NCI-H1048 (cell line): Measurements from ENCODE around the gene CSE1L.
"Not testable (repeated sequence)": the region's sequence is repeated elsewhere in the genome, so short reads cannot be mapped to it uniquely, and the experiment has no call there.

Experiments used
- DNase-seq: peaks from one replicate; lab custom pipeline; 2025; lab: John Stamatoyannopoulos, UW

Gene CSE1L

GRCh38 chr20:49046087-49046900 is at the start of gene CSE1L:
Gene CSE1L (plus strand): TSS chr20:49046312. CDS start chr20:49058464, 12,152 bp downstream.
- peak; percentile 85 for DNase-seq

DNA sequence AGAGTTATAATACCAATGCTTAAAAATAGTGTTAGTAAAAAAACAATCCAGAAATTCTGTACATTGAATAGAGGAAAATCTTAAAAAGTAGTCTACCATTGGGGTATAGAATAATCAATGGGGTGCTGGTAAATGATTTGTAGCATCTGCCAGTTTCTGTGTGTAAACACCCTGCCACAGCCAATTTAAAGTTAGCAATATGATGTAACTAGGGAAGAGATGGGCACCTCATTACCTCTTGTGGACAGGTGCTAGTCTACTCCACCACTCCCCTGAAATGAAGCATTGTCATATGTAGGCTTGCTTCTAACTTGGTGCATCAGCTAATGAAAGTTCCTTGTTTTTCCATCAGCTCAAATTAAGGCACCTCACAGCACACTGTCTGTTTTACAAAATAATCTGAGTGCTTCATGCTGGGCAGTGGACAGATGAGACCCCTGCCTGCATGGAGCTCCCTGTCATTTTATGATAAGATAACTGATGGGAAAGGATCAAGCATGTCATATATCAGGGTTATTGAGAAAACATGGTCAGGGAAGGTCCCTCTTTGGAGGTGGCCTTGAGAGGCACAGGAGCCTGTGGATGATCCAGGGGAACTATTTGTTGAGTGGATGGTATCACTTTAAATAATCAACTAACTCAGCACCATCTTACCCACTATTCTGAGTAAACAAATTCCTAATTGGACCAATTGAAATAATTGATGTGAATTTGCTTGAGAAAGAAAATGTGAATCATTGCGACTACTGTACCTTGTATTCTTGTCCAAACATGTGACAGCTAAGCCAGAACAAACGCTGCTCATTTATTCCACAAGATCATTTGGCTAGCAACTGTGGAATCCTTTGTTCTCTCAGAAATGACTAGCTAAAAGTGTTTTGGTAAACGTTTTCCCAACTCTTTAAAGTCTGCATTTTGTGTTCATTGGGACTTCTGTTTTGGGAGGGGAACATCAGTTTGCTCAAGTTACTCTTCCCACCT is 45.9 kb upstream of the CSE1L start:
- DNase-seq = no peak

DNA sequence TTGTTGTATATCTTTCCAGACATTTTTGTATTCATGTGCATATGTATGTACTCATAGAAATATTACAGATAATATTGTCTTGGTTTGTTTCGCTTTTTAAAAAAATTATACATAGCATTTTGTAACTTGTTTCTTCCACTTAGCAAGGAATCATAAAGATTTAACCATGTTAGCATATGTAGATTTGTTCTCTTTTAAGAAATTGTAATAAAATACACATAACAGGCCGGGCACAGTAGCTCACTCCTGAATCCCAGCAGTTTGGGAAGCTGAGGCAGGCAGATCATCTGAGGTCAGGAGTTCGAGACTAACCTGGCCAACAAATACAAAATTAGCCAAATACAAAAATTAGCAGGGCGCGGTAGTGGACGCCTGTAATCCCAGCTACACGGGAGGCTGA is 44.4 kb upstream of the CSE1L start:
- no peak for DNase-seq

DNA sequence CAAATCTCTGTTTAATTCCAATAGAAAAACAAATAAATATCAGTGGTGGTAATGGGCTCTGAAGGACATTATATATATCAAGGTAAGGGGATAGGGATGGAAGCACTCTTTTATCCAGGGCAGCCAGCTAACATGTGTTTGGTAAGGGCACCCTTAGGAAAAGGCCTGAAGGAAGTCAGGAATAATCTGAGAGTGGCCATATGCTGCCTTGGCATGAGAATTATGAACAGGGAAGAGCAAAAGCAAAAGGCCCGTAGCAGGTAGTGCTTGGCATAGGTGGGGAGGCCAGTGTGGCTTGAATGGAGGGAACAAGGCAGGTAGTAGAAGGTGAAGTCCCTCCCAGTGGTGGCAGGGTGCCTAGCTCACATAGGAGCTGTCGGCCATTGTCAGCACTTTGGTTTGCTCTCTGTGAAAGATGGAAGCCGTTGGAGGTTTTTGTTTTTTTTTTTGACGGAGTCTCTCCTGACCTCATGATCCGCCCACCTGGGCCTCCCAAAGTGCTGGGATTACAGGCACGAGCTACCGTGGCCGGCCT is 39.6 kb upstream of the CSE1L start:
- DNase-seq = no peak

GRCh38 chr20:49009899-49010631 is 36.0 kb upstream of the CSE1L start:
- DNase-seq = no peak

DNA sequence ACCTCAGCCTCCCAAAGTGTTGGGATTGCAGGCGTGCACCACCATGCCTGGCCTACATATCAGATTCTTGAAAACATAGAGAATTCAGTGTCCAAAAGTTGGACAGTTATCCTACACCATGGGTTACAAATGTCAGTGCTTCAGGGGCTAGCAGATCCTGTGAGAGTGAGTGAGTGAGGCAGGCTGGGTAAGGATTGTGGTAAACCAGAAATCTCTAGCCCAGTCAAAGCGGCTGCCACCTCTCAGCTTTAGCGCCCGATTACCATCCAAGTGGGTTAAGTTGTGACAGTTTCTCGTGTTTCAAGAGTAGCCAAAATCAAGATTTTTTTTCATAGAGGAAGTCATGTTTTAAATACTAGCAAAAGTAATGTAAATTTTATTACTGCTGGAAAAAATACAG is 21.9 kb upstream of the CSE1L start:
- DNase-seq = no peak

GRCh38 chr20:49028177-49028576 is 17.9 kb upstream of the CSE1L start:
- DNase-seq = not testable (repeated sequence)

- no peak for DNase-seq
These were observed 17.4 kb upstream of the CSE1L start for GRCh38 chr20:49028684-49029083.

DNA sequence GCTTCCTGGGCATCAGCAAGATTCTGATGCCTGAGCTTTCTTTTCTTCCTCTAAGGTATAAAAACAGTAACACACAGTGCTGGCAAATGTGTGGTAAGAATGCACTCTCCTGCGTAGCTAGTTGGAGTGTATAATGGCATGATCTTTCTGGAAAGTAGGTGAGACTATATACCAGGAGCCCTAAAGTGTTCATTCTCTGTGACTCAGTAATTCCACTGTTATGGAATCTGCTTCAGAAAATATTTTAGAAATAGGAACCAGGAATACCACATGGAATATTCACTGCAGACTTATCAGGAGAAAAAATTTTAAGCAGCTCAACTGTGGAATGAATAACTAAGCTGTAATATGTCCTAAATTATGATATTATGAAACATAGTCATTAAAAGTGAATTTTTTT is 16.9 kb upstream of the CSE1L start:
- DNase-seq = no peak

GRCh38 chr20:49030954-49031619 is 15.0 kb upstream of the CSE1L start:
- no peak for DNase-seq

DNA sequence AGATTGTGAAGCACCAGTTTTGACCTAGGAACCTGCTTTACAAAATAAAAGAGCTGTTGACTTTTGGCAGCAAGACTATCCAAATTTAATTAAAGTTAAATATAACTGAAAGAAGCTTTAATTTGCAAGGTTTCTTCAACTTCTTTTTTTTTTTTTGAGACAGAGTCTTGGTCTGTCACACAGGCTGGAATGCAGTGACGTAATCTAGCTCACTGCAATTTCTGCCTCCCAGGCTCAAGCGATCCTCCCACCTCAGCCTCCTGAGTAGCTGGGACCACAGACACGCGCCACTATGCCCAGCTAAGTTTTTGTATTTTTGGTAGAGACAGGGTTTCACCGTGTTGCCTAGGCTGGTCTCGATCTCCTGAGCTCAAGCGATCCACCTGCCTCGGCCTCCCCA is 13.7 kb upstream of the CSE1L start:
- no peak for DNase-seq

DNA sequence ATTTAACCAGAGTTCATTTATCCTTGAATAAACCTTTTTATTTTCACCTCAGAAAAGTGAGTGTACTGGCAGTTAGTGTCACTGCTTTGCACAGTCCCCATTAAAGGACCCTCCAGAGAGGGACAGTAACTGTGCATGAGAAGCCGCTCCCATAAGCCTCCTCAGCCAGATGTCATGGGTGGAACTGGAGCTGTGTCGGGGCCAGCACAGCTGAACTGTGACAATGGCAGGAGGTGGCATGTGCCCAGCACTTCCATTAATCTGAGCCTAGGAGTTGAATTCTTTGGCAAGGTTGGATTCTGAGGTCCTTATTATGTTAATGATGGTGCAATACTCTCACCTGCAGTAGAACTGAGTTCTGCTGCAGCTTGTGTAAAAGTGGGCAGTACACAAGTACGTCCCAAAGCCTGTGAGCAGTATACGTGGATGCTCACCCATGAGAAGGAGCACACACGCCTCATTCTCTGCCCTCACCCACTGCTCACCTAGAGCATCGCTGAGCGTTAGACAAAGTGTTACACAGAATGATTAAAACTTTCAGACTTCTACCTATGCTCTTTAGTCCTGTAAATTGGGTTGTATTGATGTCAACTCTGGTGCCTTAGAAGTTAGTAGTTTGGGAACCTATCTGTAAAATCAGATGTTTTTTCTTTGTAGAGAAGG is 11.9 kb upstream of the CSE1L start:
- DNase-seq = no peak

DNA sequence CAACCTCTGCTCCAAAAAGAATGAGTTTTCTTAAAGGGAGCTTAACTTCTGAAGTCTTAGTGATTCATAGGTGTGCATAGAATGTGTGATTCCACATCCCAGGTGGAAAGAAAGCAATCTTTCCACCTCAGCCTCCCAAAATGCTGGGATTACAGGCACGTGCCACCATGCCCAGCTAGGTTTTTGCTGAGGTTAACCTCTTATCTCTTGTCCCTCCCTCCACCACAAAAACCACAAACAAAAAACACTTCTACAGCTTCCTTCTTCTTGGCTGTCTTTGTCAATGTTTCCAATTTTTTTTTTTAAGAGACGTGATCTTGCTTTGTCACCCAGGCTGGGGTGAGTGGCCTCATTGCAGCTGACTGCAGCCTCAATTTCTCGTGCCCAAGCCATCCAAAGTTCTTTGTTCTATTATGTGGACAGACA is 8.1 kb upstream of the CSE1L start:
- DNase-seq = no peak

DNA sequence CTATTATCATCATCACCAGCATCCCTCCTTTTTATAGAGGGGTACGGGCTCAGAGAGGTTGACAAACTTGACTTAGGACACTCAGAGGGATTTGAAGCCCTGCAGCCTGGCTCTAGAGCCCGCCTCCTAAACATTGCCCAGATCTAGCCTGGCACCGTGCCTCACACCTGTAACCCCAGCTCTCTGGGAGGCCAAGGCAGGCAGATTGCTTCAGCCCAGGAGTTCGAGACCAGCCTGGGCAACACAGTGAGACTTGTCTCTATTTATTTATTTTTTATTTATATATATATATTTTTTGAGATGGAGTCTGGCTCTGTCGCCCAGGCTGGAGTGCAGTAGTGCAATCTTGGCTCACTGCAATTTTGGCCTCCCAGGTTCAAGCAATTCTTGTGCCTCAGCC is 6.3 kb upstream of the CSE1L start:
- DNase-seq = no peak

DNA sequence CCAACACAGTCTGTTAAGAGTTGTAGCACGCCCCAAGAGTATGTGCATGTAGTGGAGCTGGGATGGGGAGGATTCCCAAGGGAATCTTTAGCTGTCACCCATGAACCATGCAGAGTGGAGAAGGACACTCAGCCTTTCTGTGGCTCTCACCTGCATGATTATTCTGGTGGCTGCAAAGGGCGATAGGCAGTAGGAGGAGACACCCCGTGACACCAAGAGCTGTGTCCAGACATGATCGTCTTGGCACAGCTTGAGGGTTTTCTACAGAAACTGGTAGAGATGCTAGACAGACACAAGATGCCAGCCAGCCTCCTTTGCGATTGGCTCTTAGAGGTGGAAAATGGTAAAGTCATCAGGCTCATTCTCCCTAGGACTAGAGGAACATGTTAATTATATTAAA is 3.1 kb upstream of the CSE1L start:
- DNase-seq = no peak

- no peak for DNase-seq
These were observed 549 bp upstream of the CSE1L start for GRCh38 chr20:49045440-49046086.

DNA sequence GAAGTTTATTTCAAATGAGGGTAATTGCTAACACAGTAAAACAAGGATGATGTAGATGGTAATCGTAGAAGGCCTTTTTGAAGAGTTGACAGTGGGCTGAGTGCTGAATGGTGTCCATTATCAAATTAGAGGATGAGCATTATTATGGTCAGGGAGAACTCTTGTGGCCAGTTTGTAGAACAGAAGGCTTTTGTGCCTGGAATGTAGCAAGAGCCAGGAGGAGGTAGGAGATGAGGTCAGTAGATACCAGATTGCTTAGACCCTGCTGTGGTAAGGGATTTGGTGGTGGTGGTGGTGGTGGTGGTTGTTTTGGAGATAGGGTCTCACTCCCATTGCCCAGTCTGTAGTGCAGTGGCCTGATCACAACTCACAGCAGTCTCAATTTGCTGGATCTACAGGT is 6.2 kb downstream of the CSE1L start:
- no peak for DNase-seq

GRCh38 chr20:49054056-49054643 is 8.0 kb downstream of the CSE1L start:
- no peak for DNase-seq

- DNase-seq = no peak
These were observed 17.2 kb downstream of the CSE1L start for GRCh38 chr20:49063279-49063678.

- DNase-seq = no peak
These were observed 28.4 kb downstream of the CSE1L start for GRCh38 chr20:49074521-49074920.
